Skeletal muscle satellite cell (primary cell): ENCODE data around the gene SERPINB8.

Experiments
- H3K27me3 ChIP-seq: 2 replicates; pipeline ENCODE4 v1.7.0; 2013; ENCODE audit warnings: low read length; ENCODE audit not compliant: control insufficient read depth, insufficient read depth
- H3K36me3 ChIP-seq: 2 replicates; pipeline ENCODE4 v1.7.0; 2013; ENCODE audit warnings: mild to moderate bottlenecking, control low read depth, low read length; ENCODE audit not compliant: insufficient read depth
- H3K4me1 ChIP-seq: 2 replicates; pipeline ENCODE4 v1.7.0; 2013; ENCODE audit warnings: low read length; ENCODE audit not compliant: control insufficient read depth, insufficient read depth
- H3K4me2 ChIP-seq: 2 replicates; pipeline ENCODE4 v1.7.0; 2013; ENCODE audit warnings: mild to moderate bottlenecking, low read length
- H3K4me3 ChIP-seq: 2 replicates; pipeline ENCODE4 v1.7.0; 2013; ENCODE audit warnings: low read length
- H3K9ac ChIP-seq: 2 replicates; pipeline ENCODE4 v1.7.0; 2013; ENCODE audit warnings: mild to moderate bottlenecking, low read depth, low read length, moderate library complexity
- H3K9me3 ChIP-seq: replicated peaks from 2 replicates; pipeline ENCODE4 v1.7.0; 2013; ENCODE audit warnings: mild to moderate bottlenecking, control low read depth, low read length

The SERPINB8 gene

DNA sequence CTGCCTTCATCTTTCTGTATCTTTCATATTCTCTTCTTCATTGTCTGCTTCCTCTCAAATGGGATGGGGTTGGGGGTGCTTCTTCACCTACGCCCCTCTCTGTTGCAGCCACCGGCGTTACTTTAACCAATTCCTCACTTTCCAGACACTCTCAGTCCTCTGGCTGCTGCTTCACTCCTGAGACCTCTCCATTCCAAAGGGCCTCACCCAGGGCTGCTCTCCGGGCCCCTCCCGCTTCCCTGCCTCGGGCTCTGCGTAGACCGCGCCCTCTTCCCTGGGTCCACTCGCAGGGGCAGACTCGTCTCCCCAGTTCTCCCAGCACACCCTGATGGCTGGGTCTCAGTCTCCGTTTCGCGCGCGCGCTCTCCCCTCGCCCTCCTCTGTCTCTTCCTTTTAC, 926 bp downstream of the SERPINB8 start:
- Histone ChIP-seq H3K36me3 (no peaks in the 10 kb centered on the region), H3K9me3 (no peaks in the 10 kb centered on the region), H3K4me1 (peaks cover 16% of the 10 kb centered on the region), H3K4me2 (peak overlapping the region; percentile 91), H3K27me3 (no peaks in the 10 kb centered on the region), H3K9ac (peak overlapping the region; percentile 86), H3K4me3 (peak overlapping the region; percentile 84)

DNA sequence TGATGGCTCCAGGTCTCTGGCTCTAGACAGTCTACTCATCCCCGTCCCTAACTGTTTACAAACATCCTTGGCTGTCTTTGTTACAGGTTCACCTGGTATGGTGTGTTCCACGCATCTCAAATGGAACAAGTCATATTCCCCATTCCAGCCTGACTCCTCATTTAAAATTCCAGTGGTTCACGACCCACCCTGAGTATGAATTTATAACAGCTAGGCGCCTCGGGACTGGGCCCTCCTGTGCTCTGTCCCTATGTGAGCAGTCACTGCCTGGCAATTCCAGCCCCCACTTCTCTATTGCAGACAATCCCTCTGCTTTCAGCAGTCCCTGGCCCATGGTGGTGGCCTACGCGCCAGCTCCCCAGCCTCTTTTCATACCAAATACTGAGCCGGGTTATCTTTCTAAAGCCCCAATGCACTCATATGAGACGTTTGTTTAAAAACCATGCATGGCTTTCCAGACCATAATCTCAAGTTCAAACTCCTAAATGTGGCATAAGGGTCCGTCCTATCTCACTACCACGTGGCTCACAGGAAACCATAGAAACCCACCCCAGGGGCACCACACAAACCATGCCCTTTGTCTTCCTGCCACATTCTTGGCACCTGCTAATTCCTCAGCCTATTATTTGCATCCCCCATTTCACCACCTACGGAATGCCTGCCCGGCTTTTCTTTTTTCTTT, 1.6 kb downstream of the SERPINB8 start:
- H3K27me3 ChIP-seq, result no peaks in the 10 kb centered on the region
- H3K9ac ChIP-seq, result peak overlapping the region; percentile 86
- peaks cover 16% of the 10 kb centered on the region for H3K4me1 ChIP-seq
- peak overlapping the region; percentile 91 for H3K4me2 ChIP-seq
- H3K9me3 ChIP-seq, result no peaks in the 10 kb centered on the region
- H3K36me3 ChIP-seq, result no peaks in the 10 kb centered on the region
- peak overlapping the region; percentile 84 for H3K4me3 ChIP-seq

DNA sequence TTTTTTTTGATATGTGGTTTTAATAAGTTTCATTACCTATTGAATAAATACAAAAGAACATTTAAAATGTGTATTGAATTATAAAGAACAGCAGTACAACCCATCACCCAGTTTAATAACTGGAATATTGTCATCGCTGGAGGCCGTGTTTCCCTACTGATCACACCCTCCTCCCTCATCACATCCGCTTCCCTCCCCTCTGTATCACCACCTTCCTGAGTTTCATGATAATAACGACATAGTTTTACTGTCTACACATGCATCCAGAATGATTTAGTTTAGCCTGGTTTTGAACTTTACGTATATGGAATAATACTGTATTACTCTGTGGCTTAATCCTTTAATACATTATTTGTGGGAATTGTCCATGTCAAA, 2.1 kb downstream of the SERPINB8 start:
- no peaks in the 10 kb centered on the region for H3K27me3 ChIP-seq
- no peaks in the 10 kb centered on the region for H3K36me3 ChIP-seq
- no peak overlapping the region for H3K9ac ChIP-seq
- peaks cover 16% of the 10 kb centered on the region for H3K4me1 ChIP-seq
- no peak overlapping the region for H3K4me2 ChIP-seq
- H3K9me3 ChIP-seq, result no peaks in the 10 kb centered on the region
- no peak overlapping the region for H3K4me3 ChIP-seq

DNA sequence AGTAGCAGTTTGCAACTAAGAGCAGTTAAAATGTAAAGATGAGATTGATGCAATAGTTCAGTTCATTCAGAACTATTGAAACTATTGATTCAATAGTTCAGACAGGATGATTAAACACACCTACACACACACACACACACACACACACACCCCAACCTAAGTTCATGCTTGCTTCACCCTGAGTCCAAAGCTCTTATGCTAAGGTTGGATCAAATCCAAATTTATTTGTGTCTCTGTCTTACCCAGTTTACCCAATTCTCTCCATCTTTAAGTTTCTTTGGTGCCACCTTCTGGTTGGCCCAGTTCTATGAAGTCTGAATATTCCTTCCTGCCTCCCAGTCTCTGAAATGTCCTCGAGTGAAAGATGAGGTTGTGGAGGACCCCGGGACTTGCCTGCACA, 5.1 kb downstream of the SERPINB8 start:
- H3K27me3 ChIP-seq, result no peaks in the 10 kb centered on the region
- H3K9ac ChIP-seq, result no peak overlapping the region
- H3K4me3 ChIP-seq, result no peak overlapping the region
- peaks cover 9% of the 10 kb centered on the region for H3K4me1 ChIP-seq
- H3K4me2 ChIP-seq, result no peak overlapping the region
- H3K9me3 ChIP-seq, result no peaks in the 10 kb centered on the region
- no peaks in the 10 kb centered on the region for H3K36me3 ChIP-seq

DNA sequence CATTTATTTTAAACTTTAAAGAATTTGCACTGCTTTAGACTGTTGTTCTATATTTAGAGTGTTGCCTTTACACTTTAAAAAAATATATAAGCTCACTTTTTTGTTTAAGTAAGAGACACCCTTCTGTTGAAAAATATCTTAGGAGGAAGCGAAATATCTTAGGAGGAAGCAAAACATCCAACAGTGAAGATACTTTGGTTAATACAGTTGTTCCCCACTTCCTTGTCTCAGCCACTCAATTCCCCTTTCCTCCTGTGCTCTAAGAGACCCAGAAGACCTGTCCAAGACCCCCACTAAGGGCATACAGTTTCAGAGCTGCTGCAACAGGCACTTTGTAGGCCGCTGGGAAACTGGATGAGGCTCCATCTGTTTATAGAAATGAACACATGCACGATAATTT, 5.7 kb downstream of the SERPINB8 start:
- no peak overlapping the region for H3K4me2 ChIP-seq
- no peaks in the 10 kb centered on the region for H3K27me3 ChIP-seq
- peaks cover 5% of the 10 kb centered on the region for H3K36me3 ChIP-seq
- no peak overlapping the region for H3K9ac ChIP-seq
- peaks cover 9% of the 10 kb centered on the region for H3K4me1 ChIP-seq
- no peaks in the 10 kb centered on the region for H3K9me3 ChIP-seq
- no peak overlapping the region for H3K4me3 ChIP-seq

DNA sequence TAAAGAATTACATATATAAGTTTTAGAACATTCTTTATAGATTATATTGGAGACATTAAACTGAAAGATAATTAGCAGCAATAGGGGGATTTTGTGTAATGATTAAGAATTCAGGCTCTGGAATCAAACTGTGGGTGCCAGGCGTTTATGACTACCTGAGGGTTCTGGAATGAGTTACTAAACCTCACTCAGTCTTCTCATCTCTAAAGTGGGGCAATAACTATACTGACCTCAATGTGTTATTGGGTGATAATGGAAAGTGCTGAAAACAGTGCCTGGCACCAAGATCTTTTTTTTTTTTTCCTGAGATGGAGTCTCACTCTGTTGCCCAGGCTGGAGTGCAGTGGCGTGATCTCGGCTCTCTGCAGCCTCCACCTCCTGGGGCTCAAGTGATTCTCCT, 7.2 kb downstream of the SERPINB8 start:
- no peak overlapping the region for H3K4me3 ChIP-seq
- H3K36me3 ChIP-seq, result peaks cover 18% of the 10 kb centered on the region
- no peaks in the 10 kb centered on the region for H3K27me3 ChIP-seq
- H3K4me1 ChIP-seq, result no peaks in the 10 kb centered on the region
- no peak overlapping the region for H3K4me2 ChIP-seq
- H3K9ac ChIP-seq, result no peak overlapping the region
- no peaks in the 10 kb centered on the region for H3K9me3 ChIP-seq

DNA sequence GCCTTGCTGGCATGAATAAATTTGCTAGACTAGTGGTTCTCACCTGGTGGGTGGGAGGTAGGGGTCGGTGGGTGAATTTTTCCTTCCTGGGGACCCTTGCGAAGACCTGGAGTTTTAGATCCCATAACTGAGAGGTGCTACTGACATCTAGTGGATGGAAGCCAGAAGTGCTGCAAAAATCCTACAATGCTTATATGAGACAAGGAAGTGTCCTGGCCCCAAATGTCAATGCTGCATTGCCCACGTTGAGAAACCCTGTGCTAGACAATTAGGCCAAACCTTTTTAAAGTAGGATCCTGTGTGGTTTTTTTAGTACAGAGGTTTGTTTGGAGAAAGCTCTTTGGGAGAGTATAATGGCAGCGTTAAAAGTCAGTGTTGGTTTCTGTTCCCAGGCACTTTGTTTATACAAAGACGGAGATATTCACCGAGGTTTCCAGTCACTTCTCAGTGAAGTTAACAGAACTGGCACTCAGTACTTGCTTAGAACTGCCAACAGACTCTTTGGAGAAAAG, 9.6 kb downstream of the SERPINB8 start:
- Histone ChIP-seq H3K36me3 (peaks cover 33% of the 10 kb centered on the region), H3K9me3 (no peaks in the 10 kb centered on the region), H3K9ac (peak overlapping the region; percentile 61), H3K4me1 (no peaks in the 10 kb centered on the region), H3K4me2 (peak overlapping the region; percentile 78), H3K4me3 (peak overlapping the region; percentile 55), H3K27me3 (no peaks in the 10 kb centered on the region)

DNA sequence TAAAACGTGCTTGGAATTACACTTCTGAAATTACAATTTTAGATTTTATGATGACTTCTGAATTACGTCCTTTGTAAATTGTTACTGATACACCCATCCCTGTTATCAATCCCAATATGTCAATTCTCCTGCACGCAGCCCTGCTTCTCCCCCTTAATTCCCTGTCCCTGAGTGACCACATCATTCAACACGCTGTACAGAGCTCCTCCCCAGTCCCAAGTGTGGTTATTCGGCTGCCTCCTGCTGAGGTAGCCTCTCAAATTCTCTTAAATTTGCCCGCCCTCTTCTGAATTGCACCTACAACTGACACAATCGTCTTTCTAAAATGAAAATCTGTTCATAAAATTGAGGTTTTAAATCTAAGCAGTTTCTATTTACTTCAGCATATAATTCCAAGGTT, 10.1 kb downstream of the SERPINB8 start:
- Histone ChIP-seq H3K4me3 (peak overlapping the region; percentile 55), H3K36me3 (peaks cover 38% of the 10 kb centered on the region), H3K4me2 (peak overlapping the region; percentile 78), H3K9me3 (no peaks in the 10 kb centered on the region), H3K27me3 (no peaks in the 10 kb centered on the region), H3K9ac (peak overlapping the region; percentile 61), H3K4me1 (no peaks in the 10 kb centered on the region)

DNA sequence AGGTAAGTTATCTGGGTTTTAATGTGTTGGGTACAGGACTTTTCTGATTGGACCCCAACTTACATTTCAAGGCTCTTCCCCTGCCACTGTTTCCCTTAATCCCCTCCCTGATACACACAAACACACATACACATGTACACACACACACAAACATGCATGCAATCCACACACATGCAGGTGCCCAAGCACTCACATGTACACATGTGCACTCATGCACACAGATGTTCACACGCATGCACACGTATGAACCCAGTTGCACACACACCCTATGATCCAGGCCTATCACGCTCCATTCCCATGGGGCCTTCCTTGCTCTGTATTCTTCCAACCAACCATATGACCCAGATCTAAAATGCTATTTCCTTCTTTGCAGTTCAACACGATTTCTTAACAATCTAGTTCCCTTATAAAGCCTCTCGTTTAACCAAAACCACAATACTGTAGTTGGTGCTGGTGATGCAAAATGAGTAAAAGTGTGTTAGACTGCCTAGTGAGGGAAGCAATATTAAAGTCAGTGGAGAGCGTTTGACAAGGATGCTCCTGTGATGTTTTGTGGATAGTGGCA, 11.1 kb downstream of the SERPINB8 start:
- Histone ChIP-seq H3K27me3 (no peaks in the 10 kb centered on the region), H3K4me3 (no peak overlapping the region), H3K9me3 (no peaks in the 10 kb centered on the region), H3K4me1 (no peaks in the 10 kb centered on the region), H3K36me3 (peaks cover 48% of the 10 kb centered on the region), H3K9ac (no peak overlapping the region), H3K4me2 (no peak overlapping the region)

DNA sequence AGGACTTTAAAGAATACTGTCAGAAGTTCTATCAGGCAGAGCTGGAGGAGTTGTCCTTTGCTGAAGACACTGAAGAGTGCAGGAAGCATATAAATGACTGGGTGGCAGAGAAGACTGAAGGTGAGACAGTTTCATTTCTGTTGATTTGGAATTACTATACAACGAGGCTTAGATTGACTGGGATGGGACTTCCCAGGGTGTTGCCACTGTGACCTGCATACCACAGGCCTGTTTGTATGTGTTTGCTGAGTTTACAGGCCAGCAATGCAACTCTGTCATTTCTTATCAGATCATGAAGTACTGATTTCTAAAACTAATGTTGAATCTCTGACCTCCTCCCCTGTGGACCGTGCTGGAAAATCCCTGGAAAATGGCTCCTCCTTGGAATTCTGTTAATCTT, 11.8 kb downstream of the SERPINB8 start:
- no peak overlapping the region for H3K9ac ChIP-seq
- no peak overlapping the region for H3K4me2 ChIP-seq
- no peaks in the 10 kb centered on the region for H3K27me3 ChIP-seq
- H3K4me3 ChIP-seq, result no peak overlapping the region
- peaks cover 53% of the 10 kb centered on the region for H3K36me3 ChIP-seq
- H3K4me1 ChIP-seq, result no peaks in the 10 kb centered on the region
- H3K9me3 ChIP-seq, result no peaks in the 10 kb centered on the region

DNA sequence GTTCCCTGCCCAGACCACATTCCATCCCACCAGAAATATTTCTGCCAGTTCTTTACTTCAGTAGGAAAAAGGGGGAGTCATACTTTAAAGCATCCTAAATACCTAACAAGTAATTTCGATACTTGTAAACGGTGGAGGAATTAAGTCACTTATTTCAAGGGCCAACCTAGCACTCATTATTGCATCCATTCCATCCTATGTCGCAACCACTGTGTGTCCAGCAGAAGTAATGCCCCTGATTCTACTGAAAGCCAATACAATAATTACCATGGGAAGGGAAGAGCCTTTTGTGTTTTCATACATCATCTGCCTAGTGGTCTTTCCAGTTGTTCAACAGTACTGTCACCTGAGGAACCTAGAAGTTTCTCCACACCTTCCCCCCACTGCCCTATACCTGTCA, 12.5 kb downstream of the SERPINB8 start:
- Histone ChIP-seq H3K9ac (no peak overlapping the region), H3K36me3 (peaks cover 59% of the 10 kb centered on the region), H3K4me2 (no peak overlapping the region), H3K4me1 (no peaks in the 10 kb centered on the region), H3K9me3 (no peaks in the 10 kb centered on the region), H3K27me3 (no peaks in the 10 kb centered on the region), H3K4me3 (no peak overlapping the region)

DNA sequence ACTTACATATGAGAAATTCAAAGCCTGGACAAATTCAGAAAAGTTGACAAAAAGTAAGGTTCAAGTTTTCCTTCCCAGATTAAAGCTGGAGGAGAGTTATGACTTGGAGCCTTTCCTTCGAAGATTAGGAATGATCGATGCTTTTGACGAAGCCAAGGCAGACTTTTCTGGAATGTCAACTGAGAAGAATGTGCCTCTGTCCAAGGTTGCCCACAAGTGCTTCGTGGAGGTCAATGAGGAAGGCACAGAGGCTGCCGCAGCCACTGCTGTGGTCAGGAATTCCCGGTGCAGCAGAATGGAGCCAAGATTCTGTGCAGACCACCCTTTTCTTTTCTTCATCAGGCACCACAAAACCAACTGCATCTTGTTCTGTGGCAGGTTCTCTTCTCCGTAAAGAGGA, 17.0 kb downstream of the SERPINB8 start:
- Histone ChIP-seq H3K9ac (no peak overlapping the region), H3K9me3 (no peaks in the 10 kb centered on the region), H3K36me3 (peaks cover 54% of the 10 kb centered on the region), H3K4me3 (no peak overlapping the region), H3K27me3 (no peaks in the 10 kb centered on the region), H3K4me2 (no peak overlapping the region), H3K4me1 (no peaks in the 10 kb centered on the region)
